ENCODE results near the gene FGFBP3. TPM values are rescaled to one million over a fixed set of nuclear protein-coding genes. Genes with fewer than 3 reads are reported as not detected.

FGFBP3 gene
- total and polyA plus RNA-seq, 2 of the 13 experiments (the other 11 are each of a cell fraction or from before 2014, with no cell fraction given), result 0.50 to 2.0 TPM

DNA sequence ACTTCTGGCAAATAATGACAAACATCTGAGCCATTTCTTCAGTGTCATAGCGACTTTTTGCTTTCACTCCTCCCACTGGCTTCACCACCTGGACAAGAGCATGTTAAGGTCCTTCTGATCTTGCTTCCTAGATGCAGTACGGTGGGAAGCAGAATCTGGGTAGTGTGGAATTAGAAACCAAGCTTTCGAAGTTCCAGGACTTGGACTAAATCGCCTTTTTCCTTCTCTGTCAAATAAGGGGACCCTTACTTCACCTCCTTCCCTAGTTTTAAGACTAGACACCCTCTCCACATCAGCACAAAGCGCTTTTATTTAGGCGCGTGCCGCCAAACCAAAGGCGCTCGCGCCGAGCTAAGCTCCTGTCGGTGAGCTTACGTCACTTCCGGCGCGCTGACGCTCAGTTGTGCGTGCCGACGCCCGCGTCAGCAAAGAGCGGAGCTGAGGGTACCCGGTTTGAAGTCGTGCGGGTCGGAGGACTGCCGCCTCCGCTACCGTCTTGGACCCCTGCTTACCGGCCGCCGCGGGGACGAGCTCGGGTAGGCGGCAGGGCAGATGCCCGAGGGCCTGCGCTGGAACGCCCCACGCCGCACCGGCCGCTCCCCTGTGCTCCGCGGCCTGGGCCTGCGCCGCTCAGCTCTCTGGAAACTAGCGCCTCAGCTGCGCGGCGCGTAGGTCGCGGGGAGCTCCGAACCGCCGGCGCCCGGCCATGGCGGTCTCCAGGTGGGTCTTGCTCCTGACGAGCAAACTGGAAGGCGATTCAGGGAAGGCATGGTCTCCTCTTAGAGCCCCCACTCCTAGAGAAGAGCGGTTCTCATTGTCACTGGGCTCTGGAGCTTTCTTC, 14.3 kb upstream of the FGFBP3 start, which contains the start of gene BTAF1 (continued):
- TF ChIP-seq HOXA9 (CRISPR knock-in tag; IDR thresholded peaks at IDR 0.05; ENCODE audit: borderline replicate concordance) (0 out of 2 replicates have a peak, but pooled peaks have one; percentile 48), KDM6A (CRISPR knock-in tag; IDR thresholded peaks at IDR 0.05; ENCODE audit: low read depth) (no peak), KDM3A (CRISPR knock-in tag; IDR thresholded peaks at IDR 0.05; ENCODE audit: low read depth) (peak; percentile 86; the same call in 1 of the 2 replicates), GPN1 (CRISPR knock-in tag; IDR thresholded peaks at IDR 0.05; ENCODE audit: borderline replicate concordance) (no peak; the same call in 1 of the 2 replicates), MZF1 (CRISPR knock-in tag; IDR thresholded peaks at IDR 0.05; ENCODE audit: borderline replicate concordance) (no peak), CC2D1A (CRISPR knock-in tag; IDR thresholded peaks at IDR 0.05) (no peak)
- TF ChIP-seq, protein P1, sequence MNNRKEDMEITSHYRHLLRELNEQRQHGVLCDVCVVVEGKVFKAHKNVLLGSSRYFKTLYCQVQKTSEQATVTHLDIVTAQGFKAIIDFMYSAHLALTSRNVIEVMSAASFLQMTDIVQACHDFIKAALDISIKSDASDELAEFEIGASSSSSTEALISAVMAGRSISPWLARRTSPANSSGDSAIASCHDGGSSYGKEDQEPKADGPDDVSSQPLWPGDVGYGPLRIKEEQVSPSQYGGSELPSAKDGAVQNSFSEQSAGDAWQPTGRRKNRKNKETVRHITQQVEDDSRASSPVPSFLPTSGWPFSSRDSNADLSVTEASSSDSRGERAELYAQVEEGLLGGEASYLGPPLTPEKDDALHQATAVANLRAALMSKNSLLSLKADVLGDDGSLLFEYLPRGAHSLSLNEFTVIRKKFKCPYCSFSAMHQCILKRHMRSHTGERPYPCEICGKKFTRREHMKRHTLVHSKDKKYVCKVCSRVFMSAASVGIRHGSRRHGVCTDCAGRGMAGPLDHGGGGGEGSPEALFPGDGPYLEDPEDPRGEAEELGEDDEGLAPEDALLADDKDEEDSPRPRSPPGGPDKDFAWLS (CRISPR knock-in tag; IDR thresholded peaks at IDR 0.05; ENCODE audit: borderline replicate concordance), result peak; percentile 88; the same call in 1 of the 2 replicates
- TF ChIP-seq, protein P2, sequence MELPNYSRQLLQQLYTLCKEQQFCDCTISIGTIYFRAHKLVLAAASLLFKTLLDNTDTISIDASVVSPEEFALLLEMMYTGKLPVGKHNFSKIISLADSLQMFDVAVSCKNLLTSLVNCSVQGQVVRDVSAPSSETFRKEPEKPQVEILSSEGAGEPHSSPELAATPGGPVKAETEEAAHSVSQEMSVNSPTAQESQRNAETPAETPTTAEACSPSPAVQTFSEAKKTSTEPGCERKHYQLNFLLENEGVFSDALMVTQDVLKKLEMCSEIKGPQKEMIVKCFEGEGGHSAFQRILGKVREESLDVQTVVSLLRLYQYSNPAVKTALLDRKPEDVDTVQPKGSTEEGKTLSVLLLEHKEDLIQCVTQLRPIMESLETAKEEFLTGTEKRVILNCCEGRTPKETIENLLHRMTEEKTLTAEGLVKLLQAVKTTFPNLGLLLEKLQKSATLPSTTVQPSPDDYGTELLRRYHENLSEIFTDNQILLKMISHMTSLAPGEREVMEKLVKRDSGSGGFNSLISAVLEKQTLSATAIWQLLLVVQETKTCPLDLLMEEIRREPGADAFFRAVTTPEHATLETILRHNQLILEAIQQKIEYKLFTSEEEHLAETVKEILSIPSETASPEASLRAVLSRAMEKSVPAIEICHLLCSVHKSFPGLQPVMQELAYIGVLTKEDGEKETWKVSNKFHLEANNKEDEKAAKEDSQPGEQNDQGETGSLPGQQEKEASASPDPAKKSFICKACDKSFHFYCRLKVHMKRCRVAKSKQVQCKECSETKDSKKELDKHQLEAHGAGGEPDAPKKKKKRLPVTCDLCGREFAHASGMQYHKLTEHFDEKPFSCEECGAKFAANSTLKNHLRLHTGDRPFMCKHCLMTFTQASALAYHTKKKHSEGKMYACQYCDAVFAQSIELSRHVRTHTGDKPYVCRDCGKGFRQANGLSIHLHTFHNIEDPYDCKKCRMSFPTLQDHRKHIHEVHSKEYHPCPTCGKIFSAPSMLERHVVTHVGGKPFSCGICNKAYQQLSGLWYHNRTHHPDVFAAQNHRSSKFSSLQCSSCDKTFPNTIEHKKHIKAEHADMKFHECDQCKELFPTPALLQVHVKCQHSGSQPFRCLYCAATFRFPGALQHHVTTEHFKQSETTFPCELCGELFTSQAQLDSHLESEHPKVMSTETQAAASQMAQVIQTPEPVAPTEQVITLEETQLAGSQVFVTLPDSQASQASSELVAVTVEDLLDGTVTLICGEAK (IDR thresholded peaks at IDR 0.05), result no peak; the same call in 1 of the 2 replicates
- TF ChIP-seq, protein P2 (CRISPR knock-in tag; IDR thresholded peaks at IDR 0.05), result peak; percentile 81; the same call in 1 of the 2 replicates
- TF ChIP-seq, protein P3, sequence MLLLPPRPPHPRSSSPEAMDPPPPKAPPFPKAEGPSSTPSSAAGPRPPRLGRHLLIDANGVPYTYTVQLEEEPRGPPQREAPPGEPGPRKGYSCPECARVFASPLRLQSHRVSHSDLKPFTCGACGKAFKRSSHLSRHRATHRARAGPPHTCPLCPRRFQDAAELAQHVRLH (CRISPR knock-in tag; IDR thresholded peaks at IDR 0.05; ENCODE audit: borderline replicate concordance, low read depth), result peak; percentile 60; the same call in 1 of the 2 replicates
- TF ChIP-seq, protein P4, sequence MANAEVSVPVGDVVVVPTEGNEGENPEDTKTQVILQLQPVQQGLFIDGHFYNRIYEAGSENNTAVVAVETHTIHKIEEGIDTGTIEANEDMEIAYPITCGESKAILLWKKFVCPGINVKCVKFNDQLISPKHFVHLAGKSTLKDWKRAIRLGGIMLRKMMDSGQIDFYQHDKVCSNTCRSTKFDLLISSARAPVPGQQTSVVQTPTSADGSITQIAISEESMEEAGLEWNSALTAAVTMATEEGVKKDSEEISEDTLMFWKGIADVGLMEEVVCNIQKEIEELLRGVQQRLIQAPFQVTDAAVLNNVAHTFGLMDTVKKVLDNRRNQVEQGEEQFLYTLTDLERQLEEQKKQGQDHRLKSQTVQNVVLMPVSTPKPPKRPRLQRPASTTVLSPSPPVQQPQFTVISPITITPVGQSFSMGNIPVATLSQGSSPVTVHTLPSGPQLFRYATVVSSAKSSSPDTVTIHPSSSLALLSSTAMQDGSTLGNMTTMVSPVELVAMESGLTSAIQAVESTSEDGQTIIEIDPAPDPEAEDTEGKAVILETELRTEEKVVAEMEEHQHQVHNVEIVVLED (CRISPR knock-in tag; IDR thresholded peaks at IDR 0.05; ENCODE audit: borderline replicate concordance), result peak; percentile 100
- TF ChIP-seq, protein P5, sequence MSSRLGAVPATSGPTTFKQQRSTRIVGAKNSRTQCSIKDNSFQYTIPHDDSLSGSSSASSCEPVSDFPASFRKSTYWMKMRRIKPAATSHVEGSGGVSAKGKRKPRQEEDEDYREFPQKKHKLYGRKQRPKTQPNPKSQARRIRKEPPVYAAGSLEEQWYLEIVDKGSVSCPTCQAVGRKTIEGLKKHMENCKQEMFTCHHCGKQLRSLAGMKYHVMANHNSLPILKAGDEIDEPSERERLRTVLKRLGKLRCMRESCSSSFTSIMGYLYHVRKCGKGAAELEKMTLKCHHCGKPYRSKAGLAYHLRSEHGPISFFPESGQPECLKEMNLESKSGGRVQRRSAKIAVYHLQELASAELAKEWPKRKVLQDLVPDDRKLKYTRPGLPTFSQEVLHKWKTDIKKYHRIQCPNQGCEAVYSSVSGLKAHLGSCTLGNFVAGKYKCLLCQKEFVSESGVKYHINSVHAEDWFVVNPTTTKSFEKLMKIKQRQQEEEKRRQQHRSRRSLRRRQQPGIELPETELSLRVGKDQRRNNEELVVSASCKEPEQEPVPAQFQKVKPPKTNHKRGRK (CRISPR knock-in tag; IDR thresholded peaks at IDR 0.05), result 0 out of 2 replicates have a peak, but pooled peaks have one; percentile 61

All from HepG2 (cell line).